KOPT-K1 (cell line): Measurements from ENCODE around the gene AADACL3.
"Not testable (repeated sequence)": the region's sequence is repeated elsewhere in the genome, so short reads cannot be mapped to it uniquely, and the experiment has no call there.

Experiments
- H3K27ac ChIP-seq: fragments of 200-600 bp; sonication (generic); 2 replicates; pipeline ENCODE4 v1.5.1; 2016; ENCODE audit warnings: antibody characterized with exemption, mild to moderate bottlenecking, low read depth, low read length; ENCODE audit not compliant: poor library complexity, severe bottlenecking
- H3K36me3 ChIP-seq: fragments of 200-600 bp; sonication (generic); 2 replicates; pipeline ENCODE4 v1.5.1; 2017; ENCODE audit warnings: antibody characterized with exemption, mild to moderate bottlenecking, low read length, moderate library complexity; ENCODE audit not compliant: insufficient read depth
- H3K9me3 ChIP-seq: fragments of 200-600 bp; sonication (generic); 2 replicates; pipeline ENCODE4 v1.5.1; 2017; ENCODE audit warnings: antibody characterized with exemption, low read length, mild to moderate bottlenecking; ENCODE audit not compliant: insufficient read depth, poor library complexity, severe bottlenecking

AADACL3 gene

GRCh38 chr1:12715896-12716437, at the start of gene AADACL3:
AADACL3 (plus strand) TSS chr1:12716110; CDS start chr1:12716177, 67 bp downstream.
- no peak within 1 kb of the TSS for H3K27ac ChIP-seq
- no peaks in the 10 kb centered on the region for H3K36me3 ChIP-seq
- H3K9me3 ChIP-seq = no peaks in the 10 kb centered on the region

GRCh38 chr1:12666141-12666735, 49.7 kb upstream of the AADACL3 start:
- Histone ChIP-seq H3K27ac (no peak overlapping the region), H3K36me3 (no peaks in the 10 kb centered on the region), H3K9me3 (peaks cover 20% of the 10 kb centered on the region)

- Histone ChIP-seq H3K27ac (no peak overlapping the region), H3K9me3 (peaks cover 10% of the 10 kb centered on the region), H3K36me3 (no peaks in the 10 kb centered on the region)
These were observed 46.3 kb upstream of the AADACL3 start for GRCh38 chr1:12669529-12670068.

GRCh38 chr1:12674358-12674757, 41.6 kb upstream of the AADACL3 start:
- H3K9me3 ChIP-seq = peaks cover 6% of the 10 kb centered on the region
- H3K27ac ChIP-seq = no peak overlapping the region
- H3K36me3 ChIP-seq = no peaks in the 10 kb centered on the region

- not testable (repeated sequence) for H3K27ac ChIP-seq, H3K9me3 ChIP-seq, H3K36me3 ChIP-seq
These were observed 39.8 kb upstream of the AADACL3 start for GRCh38 chr1:12676122-12676521.

GRCh38 chr1:12677565-12677964, 38.3 kb upstream of the AADACL3 start:
- Histone ChIP-seq H3K36me3 (no peaks in the 10 kb centered on the region), H3K9me3 (peaks cover 6% of the 10 kb centered on the region), H3K27ac (no peak overlapping the region)

- H3K27ac ChIP-seq = no peak overlapping the region
- peaks cover 6% of the 10 kb centered on the region for H3K9me3 ChIP-seq
- no peaks in the 10 kb centered on the region for H3K36me3 ChIP-seq
These were observed 37.6 kb upstream of the AADACL3 start for GRCh38 chr1:12678350-12678749.

GRCh38 chr1:12678820-12679219, 37.1 kb upstream of the AADACL3 start:
- Histone ChIP-seq H3K27ac (no peak overlapping the region), H3K9me3 (peaks cover 6% of the 10 kb centered on the region), H3K36me3 (no peaks in the 10 kb centered on the region)

- H3K36me3 ChIP-seq = no peaks in the 10 kb centered on the region
- H3K27ac ChIP-seq = no peak overlapping the region
- H3K9me3 ChIP-seq = no peaks in the 10 kb centered on the region
These were observed 25.8 kb upstream of the AADACL3 start for GRCh38 chr1:12690156-12690555.

GRCh38 chr1:12692967-12693782, 22.7 kb upstream of the AADACL3 start:
- no peaks in the 10 kb centered on the region for H3K36me3 ChIP-seq
- H3K27ac ChIP-seq = no peak overlapping the region
- no peaks in the 10 kb centered on the region for H3K9me3 ChIP-seq

- no peak overlapping the region for H3K27ac ChIP-seq
- no peaks in the 10 kb centered on the region for H3K36me3 ChIP-seq
- no peaks in the 10 kb centered on the region for H3K9me3 ChIP-seq
These were observed 19.3 kb upstream of the AADACL3 start for GRCh38 chr1:12696658-12697057.

GRCh38 chr1:12697397-12697796, 18.5 kb upstream of the AADACL3 start:
- no peaks in the 10 kb centered on the region for H3K36me3 ChIP-seq
- H3K27ac ChIP-seq = no peak overlapping the region
- no peaks in the 10 kb centered on the region for H3K9me3 ChIP-seq

GRCh38 chr1:12703821-12704451, 12.0 kb upstream of the AADACL3 start:
- Histone ChIP-seq H3K36me3 (no peaks in the 10 kb centered on the region), H3K9me3 (peaks cover 13% of the 10 kb centered on the region), H3K27ac (no peak overlapping the region)

- peaks cover 13% of the 10 kb centered on the region for H3K9me3 ChIP-seq
- H3K36me3 ChIP-seq = no peaks in the 10 kb centered on the region
- H3K27ac ChIP-seq = no peak overlapping the region
These were observed 9.8 kb upstream of the AADACL3 start for GRCh38 chr1:12706061-12706460.
